Colonic mucosa (tissue), 4 donors: ENCODE data around the gene CRIP3. TPM values are rescaled to one million over a fixed set of nuclear protein-coding genes. Genes with fewer than 3 reads are reported as not detected.
A peak's percentile ranks its signal among the peaks of the same experiment; 100 is the strongest.

ENCODE experiments used
- DNase-seq: peaks from one replicate; pipeline ENCODE4 v3.0.0-alpha.2; 2020
- H3K27ac ChIP-seq: fragments of 200-600 bp; one replicate; pipeline ENCODE4 v1.8.0; 2021
- H3K27me3 ChIP-seq: fragments of 200-600 bp; one replicate; pipeline ENCODE4 v1.8.0; 2021
- H3K36me3 ChIP-seq: fragments of 200-600 bp; one replicate; pipeline ENCODE4 v1.8.0; 2021
- H3K4me1 ChIP-seq: fragments of 200-600 bp; one replicate; pipeline ENCODE4 v1.8.0; 2021; ENCODE audit warnings: mild to moderate bottlenecking
- H3K4me3 ChIP-seq: fragments of 200-600 bp; one replicate; pipeline ENCODE4 v1.8.0; 2021
- H3K9ac ChIP-seq, 2 donors: one replicate each; pipeline ENCODE4 v1.7.0; 2013; ENCODE audit warnings: control low read depth in 2 of 2, low read depth in 2 of 2, low read length in 2 of 2
- H3K9me3 ChIP-seq: fragments of 200-600 bp; one replicate; pipeline ENCODE4 v1.8.0; 2021
- intact Hi-C: fragments of 100-400 bp; cut with DNase I; formaldehyde crosslinking; loops from one replicate; pipeline ENCODE4 v1.14.1; 2022
- total RNA-seq, 2 donors: library from RNA; stranded (reverse); fragmentation: NEBNext Ultra II Directional in 1 of 2; extraction: Animal tissue kit (Norgen Biotek cat#: 25700) in 1 of 2; gene quantifications; one replicate each; pipeline ENCODE4 v1.2.1, GENCODE V29; 2021
- TF ChIP-seq, protein P1 (sequence below): fragments of 200-600 bp; IDR thresholded peaks from one replicate; pipeline ENCODE4 v1.8.0; 2022; ENCODE audit warnings: antibody characterized with exemption, mild to moderate bottlenecking
- donor health status: healthy.
- donor health status: DM: no; HTN: no; CAD: no.
- donor health status: DM: no; HTN: no; CAD: no.

Gene CRIP3
- total RNA-seq, 2 donors from 2014 or later: 0.69 to 1.8 TPM

DNA sequence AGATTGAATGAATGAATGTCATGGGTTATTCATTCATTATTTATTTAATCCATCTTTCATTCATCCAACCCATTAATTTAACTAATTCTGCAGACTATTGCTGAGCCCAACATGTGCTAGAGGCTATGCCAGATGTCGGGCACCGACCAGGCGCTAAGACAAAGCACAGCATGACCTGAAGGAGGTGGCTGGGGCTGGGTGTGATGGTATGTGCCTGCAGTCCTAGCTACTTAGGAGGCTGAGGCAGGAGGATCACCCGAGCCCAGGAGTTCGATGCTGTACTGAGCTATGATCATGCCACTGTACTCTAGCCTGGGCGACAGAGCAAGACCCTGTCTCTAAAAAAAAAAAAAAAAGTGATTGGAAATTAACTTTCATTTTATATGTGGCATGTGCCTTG lies 16.3 kb downstream of the CRIP3 start:
- TF ChIP-seq, protein P1, sequence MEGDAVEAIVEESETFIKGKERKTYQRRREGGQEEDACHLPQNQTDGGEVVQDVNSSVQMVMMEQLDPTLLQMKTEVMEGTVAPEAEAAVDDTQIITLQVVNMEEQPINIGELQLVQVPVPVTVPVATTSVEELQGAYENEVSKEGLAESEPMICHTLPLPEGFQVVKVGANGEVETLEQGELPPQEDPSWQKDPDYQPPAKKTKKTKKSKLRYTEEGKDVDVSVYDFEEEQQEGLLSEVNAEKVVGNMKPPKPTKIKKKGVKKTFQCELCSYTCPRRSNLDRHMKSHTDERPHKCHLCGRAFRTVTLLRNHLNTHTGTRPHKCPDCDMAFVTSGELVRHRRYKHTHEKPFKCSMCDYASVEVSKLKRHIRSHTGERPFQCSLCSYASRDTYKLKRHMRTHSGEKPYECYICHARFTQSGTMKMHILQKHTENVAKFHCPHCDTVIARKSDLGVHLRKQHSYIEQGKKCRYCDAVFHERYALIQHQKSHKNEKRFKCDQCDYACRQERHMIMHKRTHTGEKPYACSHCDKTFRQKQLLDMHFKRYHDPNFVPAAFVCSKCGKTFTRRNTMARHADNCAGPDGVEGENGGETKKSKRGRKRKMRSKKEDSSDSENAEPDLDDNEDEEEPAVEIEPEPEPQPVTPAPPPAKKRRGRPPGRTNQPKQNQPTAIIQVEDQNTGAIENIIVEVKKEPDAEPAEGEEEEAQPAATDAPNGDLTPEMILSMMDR: no peak
- Histone ChIP-seq H3K4me1 (no peaks in the 10 kb centered on the region), H3K9me3 (no peaks in the 10 kb centered on the region), H3K36me3 (no peaks in the 10 kb centered on the region), H3K9ac (no peak overlapping the region), H3K27ac (no peak overlapping the region), H3K4me3 (no peak overlapping the region), H3K27me3 (no peaks in the 10 kb centered on the region)
- DNase-seq: no peak
- intact Hi-C loops: no loop called here

DNA sequence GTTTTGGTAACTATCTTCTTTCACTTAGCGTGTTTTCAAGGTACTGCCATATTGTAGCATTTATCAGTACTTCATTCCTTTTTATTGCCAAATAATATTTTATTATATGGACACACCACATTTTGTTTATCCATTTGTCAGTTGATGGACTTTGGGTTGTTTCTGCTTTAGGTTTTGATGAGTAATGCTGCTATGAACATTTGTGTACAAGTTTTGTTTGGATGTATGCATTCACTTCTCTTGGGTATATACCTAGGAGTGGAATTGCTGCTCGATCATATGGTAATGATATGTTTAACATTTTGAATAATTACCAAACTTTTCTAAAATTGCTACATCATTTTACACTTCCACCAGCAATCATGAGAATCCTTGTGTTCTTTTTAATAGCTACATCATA lies 16.9 kb downstream of the CRIP3 start:
- TF ChIP-seq, protein P1: no peak
- Histone ChIP-seq H3K9ac (no peak overlapping the region), H3K27me3 (no peaks in the 10 kb centered on the region), H3K36me3 (no peaks in the 10 kb centered on the region), H3K9me3 (no peaks in the 10 kb centered on the region), H3K4me3 (no peak overlapping the region), H3K27ac (no peak overlapping the region), H3K4me1 (no peaks in the 10 kb centered on the region)
- no peak for DNase-seq
- intact Hi-C loops: no loop called here

- no peaks in the 10 kb centered on the region for H3K4me1 ChIP-seq
- peak overlapping the region; percentile 64 for H3K27ac ChIP-seq
- DNase-seq: peak; percentile 52
Measured at GRCh38 chr6:43290905-43291355, 17.7 kb downstream of the CRIP3 start.

DNA sequence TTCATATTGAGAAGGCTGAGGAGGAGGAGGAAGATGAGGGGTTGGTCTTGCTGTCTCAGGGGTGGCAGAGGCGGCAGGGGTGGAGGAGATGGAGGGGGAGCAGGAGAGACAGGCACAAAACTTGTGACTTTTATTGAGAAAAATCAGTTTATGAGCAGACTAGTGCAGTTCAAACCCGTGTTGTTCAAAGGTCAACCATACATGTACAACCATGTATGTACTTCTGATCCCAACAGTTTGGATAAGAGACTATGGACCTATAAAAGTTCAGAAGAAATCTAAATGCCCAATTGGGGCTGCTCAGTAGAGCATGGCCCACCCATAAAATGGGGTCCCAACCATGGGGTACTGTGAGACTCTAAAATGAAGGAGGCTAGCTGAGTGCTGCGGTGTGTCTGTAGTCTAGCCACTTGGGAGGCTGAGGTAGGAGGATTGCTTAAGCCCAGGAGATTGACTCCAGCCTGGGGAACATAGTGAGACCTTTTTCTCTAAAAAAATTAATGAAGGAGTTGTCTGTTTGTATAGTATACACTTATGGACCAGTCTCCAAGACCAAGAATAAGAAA lies 18.2 kb downstream of the CRIP3 start:
- peak; percentile 31 for DNase-seq
- Histone ChIP-seq H3K36me3 (no peaks in the 10 kb centered on the region), H3K4me1 (no peaks in the 10 kb centered on the region), H3K9ac (no peak overlapping the region), H3K27ac (peak overlapping the region; percentile 64), H3K4me3 (no peak overlapping the region), H3K9me3 (no peaks in the 10 kb centered on the region), H3K27me3 (no peaks in the 10 kb centered on the region)
- TF ChIP-seq, protein P1: no peak
- intact Hi-C loops: no loop called here

More at GRCh38 chr6:43290905-43291355, 17.7 kb downstream of the CRIP3 start:
- no peaks in the 10 kb centered on the region for H3K36me3 ChIP-seq
- H3K4me3 ChIP-seq: no peak overlapping the region
- no peaks in the 10 kb centered on the region for H3K9me3 ChIP-seq
- H3K27me3 ChIP-seq: no peaks in the 10 kb centered on the region
- peak overlapping the region in 1 of 2 donors; percentile 15 for H3K9ac ChIP-seq
- intact Hi-C loops: no loop called here
- TF ChIP-seq, protein P1: no peak

DNA sequence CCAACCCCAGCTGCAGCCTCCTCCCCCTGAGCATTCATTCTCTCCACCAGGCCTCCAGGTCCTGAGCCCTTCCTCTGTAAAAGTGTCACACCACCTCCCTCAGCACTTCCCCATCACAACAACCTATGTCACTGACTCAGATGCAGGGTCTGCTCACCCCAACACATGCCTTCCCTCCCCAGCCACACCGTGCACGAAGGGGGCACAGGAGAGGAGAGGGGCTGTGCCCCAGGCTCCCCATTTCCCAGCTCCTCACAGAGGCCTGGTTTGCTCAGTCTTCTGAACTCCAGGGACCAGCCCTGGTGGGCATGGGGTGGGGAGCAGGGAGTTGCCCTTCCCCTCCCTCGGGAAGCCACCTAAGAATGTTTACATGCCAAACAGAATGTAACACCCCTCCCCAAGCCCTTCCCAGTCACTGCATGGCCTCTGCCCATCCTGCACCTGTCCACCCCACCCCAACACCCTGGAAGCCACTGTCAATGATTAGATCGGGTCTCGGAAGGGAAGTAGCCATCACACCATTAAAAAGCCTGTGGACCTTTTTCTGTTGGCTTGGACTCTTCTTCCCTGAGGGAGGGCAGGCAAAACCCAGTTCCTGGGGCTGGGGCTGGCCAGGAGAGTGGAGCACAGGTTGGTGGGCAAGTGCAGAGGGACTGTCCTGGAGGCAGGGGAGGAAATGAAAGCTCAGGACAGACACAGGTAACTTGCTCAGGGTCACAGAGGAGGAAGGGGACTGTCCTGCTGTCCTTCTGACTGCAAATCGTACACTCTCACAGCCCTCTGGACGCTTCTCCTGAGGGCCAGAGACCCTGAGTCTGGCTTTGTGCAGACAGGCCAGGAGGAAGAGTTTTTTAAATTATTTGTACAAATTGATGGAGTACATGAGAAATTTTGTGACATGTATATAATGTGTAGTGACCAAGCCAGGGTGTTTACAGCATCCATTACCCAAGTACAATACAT lies 20.6 kb downstream of the CRIP3 start:
- DNase-seq: peak; percentile 59
- H3K27me3 ChIP-seq: no peaks in the 10 kb centered on the region
- TF ChIP-seq, protein P1: no peak
- no peak overlapping the region for H3K9ac ChIP-seq
- no peak overlapping the region for H3K4me3 ChIP-seq
- intact Hi-C loops: no loop called here
- H3K9me3 ChIP-seq: no peaks in the 10 kb centered on the region
- no peak overlapping the region for H3K27ac ChIP-seq
- no peaks in the 10 kb centered on the region for H3K36me3 ChIP-seq
- no peaks in the 10 kb centered on the region for H3K4me1 ChIP-seq
